Right lobe of liver (tissue), 4 donors: ENCODE data around the gene MRC1.

Experiments used
- CTCF ChIP-seq, 4 donors: fragments of 200-600 bp in 3 of 4; fragments of 450-650 bp in 1 of 4; IDR thresholded peaks; one replicate each; pipeline versions ENCODE4 v1.5.1 to v1.8.0; 2016 to 2022; ENCODE audit warnings: antibody characterized with exemption in 4 of 4, mild to moderate bottlenecking in 2 of 4
- POLR2A ChIP-seq: fragments of 450-650 bp; IDR thresholded peaks from one replicate; pipeline ENCODE4 v1.6.1; 2017; ENCODE audit warnings: antibody characterized with exemption, mild to moderate bottlenecking
- donor health status: DM: no; HTN: no; CAD: no.
- donor health status: DM: no; HTN: no; CAD: no.
- donor health status: DM: no; HTN: yes; CAD: no.

GRCh38 chr10:17958049-17958448 is 148.9 kb downstream of the MRC1 start:
- TF ChIP-seq CTCF (IDR thresholded peaks at IDR 0.05): no peak
- no peak for TF ChIP-seq POLR2A
